Stimulated activated CD4-positive, alpha-beta T cell treated with anti-CD3 and anti-CD28 coated beads, Interleukin-12 subunit alpha, Interleukin-12 subunit beta, amount 100 ng/mL, for 48 hours (primary cell): ENCODE results near the gene KCNIP2.
A peak's percentile ranks its signal among the peaks of the same experiment; 100 is the strongest.

Experiments used
- DNase-seq, 3 donors: peaks; one replicate each; pipeline ENCODE4 v3.0.0-alpha.2; 2020; ENCODE audit warnings: low read depth in 2 of 3, low spot score in 1 of 3

KCNIP2 gene

DNA sequence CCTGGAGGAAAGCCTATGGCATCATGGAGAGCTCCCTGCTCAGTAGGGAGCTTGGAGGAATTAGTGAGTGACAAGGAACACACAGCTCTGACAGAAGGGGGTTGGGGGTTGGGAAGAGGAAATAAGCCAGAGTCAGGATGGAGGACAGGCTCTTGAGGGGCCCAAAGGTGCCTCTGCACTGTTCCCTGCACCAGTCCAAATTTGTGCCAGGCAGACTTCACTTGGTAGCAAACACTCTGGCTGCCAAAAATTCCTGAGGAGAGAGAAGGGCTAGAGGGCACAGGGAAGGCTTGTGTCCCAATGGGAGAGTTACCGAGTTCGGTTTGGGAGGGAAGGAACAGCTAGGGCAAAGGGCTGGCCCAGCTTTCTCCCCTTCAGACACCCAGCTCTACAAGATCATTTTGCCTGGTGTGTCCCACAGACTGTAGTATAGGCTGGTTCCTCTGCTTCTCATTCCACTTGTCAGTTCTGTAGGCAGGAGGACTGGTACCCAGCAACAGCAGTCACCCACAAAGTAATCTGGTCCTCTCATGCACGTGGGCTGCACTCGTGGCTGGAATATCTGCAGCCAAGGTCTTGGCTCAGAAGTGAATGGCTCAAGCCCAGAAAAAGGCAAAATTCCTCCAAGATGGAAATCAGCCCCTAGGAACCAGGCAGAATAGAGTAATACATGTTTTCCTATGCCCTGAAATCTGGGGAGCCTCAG, 8.0 kb upstream of the KCNIP2 start:
- no peak for DNase-seq

DNA sequence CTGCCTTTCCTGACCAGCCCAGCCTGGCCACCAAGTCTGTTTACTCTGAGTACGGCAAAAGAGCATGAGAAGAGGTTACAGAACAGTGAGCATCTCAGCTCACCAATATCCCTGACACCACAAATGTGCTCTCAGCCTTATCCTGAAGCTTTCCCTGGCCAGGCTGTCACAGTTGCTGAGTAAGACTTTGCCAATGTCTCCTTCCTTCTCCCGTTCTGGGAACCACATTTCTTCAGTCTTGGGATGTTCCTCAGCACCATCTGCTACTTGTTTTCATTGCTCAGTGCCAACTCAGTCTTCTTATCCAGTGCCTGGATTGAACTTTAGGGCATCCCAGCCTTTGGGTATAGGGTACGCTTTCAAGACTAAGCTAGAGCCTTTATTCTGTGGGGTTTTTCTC, 7.1 kb upstream of the KCNIP2 start:
- DNase-seq, result no peak

DNA sequence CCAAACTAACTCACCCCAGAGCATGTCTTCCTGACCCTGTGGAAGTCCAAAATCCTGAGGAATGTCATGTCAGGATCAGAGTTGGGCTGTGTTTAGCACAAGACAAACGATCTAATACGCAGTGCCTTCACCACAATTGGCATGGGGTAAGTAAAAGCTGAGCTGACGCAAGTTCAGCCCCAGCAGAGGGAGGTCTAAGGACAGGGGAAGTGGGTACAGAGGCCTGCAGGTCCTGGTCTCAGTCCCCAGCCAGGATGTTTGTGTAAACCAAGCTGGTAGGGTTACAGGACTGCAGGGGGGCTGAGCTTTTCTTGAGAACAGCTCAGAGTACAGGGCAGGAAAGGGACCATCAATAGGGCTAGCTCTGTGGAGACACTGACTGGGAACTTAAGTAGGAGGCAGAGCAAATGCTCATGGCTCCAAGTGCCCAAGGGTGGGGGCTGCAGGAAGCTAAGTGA, 5.3 kb upstream of the KCNIP2 start:
- no peak for DNase-seq

DNA sequence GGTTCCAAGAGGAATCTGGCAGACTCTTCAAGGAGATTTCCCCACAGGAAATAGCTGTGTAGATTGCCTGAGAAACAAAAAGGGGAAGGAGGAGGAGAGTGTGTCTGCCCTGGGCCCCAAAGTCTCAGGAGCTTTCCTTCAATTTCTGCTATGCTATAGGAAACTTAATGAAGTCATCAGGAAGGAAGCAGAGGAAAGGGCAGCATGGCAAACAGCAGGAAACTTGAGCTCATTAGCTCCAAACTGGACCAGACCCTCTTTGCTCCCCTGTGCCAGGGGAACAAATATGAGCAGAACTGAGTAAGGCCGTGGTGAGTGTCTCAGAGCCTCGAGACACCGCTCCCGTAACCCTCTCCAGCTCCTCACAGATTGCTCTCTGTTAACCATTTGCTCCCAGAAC, 4.8 kb upstream of the KCNIP2 start:
- DNase-seq, result no peak

DNA sequence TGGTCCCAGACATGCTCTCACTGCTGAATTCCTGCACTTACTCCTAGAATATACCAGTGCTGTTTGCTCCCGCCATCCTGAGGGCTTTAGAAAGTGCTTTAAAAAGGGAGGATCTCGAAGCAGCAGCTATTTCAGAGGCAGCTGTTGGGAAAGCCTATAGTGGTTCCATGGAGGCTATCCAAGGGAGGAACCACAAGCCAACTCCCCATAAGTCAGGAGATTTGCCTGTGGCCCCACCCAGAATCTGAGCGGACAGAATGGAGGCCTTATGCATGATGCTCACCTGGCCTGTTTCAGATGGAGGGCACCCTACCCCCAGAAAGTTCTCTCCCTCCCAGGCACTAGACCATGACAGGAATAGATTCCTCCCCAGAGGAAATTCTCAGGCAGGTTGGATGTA, 2.3 kb upstream of the KCNIP2 start:
- no peak for DNase-seq

DNA sequence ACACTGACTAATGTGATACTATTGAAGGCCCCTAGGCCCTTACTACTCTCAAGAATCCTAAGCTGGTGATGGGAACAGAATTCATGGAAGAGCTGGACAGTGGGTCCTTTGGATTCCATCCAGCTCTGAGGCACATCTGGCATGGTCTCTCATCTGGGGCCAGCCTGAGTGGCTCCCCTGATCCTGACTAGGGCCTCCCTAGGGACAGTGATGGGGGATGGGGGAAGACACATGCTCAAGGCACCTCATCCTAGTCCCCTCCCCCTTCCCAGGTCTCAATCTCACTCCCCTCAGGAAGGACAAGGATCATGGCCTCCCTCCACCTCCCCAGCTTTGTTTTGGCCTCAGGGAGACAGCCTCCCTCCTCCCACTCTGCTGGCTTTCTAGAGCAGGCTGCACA, 1.8 kb downstream of the KCNIP2 start:
- no peak for DNase-seq

DNA sequence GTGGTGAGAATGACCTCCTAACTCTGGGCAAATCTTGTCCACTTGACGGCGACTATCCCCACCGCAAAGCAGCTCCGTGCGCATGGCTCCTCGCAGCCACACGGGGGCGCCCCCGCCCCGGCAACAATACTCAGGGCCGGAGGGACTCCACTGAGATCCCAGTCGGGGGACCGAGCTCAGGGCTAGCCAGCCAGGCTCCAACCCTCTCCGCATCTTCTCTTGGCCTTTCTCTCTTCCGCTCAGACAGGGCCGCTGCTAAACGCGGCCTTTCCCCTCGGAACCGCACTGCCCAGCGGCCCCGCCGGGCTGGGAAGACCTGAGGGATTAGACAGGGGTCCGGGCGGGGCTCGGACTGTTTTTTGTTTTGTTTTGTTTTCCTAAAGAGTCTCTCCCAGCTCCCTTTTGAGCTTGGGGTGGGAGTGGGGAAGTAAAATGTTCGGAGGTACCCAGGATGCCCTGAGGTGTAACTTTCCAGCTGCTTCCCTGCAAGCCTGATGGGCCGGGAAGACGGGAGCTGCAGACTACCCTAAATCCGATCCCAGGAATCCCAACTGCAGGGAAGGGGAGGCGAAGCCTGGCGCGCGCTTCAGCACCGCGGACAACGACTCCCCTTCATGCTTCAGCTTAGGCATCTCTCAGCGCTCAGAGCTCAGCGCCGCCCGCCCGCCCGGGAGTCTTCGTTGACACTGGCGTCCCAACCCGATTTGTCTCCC, 2.7 kb downstream of the KCNIP2 start:
- DNase-seq, result peak; percentile 67 to 78 (median 72)

DNA sequence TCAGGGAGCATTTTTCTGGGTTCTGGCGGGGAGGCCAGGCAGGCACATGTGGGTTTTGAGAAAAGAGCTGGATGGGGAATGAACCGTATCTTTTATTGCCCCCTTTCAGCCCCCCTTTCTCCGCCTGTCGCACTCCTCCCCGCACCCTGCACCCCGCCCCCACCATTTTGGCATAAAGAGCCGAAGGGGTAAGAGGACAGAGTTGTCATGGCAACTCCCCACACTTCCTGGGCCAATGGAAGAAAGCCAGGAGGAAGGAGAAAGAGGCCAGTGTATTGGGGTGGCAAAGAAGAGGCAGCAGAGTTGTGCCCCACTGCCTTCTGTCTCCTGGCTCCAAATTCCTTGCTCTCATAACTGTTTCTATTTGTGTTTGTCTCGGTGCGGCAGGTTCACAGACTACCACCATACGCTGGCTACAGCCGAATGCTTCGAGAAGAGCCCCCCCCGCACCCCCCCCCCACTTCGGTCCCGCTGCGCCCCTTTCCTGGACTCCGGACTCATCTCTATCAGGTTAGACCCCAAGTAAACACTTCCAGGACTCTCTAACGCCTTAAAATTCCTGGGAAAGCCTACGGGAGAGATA, 3.4 kb downstream of the KCNIP2 start:
- no peak for DNase-seq

DNA sequence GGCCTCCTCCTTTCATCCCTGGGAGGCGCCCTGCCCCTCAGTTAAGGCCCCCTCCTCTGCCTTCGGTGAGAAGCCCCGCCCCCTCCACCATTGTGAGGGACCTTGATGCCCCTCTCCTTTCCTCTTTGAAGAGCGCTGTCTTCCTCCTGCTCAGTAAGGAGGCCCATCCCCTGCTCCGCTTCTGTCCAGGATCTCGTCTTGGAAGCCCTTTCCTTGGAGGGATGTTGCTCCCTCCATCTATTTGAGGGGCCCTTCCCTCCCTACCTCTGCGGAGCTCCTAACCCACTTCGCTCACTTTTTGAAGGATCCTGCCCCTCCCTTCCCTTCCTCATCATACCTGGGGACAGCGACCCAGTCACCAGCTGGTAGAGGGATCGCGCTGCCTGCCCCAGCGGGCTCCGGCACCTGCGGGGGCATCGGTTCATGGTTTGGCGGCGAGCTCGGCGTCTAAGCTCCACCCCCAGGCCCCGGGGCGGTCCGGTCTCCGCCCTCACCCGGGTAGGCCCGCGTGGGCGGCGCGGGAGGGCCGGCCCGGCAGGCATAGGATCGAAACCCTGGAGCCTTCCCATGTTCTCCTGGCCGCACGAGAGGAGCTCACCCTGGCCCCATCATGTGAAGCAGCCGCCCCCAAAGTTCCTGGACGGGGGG, 4.1 kb downstream of the KCNIP2 start:
- peak in 2 of 3 donors; percentile 25 to 57 for DNase-seq

DNA sequence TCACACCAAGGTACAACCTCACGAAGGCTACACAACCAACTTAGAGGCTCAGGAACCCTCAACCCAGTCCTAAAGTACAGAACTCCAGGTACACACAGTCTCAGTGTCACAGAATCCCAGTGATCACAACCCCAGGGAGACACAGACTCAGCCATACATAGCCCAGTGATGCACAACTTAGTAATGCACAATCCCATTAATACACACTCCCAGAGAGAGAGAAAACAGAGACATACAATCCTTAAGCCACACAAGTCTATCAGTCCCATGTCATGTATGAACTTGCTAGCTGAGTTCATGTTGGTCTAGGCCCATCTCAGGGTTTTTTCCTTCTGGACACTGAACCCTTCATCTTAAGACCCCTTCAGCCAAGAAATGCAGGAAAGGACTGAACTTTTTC, 4.6 kb downstream of the KCNIP2 start:
- no peak for DNase-seq

DNA sequence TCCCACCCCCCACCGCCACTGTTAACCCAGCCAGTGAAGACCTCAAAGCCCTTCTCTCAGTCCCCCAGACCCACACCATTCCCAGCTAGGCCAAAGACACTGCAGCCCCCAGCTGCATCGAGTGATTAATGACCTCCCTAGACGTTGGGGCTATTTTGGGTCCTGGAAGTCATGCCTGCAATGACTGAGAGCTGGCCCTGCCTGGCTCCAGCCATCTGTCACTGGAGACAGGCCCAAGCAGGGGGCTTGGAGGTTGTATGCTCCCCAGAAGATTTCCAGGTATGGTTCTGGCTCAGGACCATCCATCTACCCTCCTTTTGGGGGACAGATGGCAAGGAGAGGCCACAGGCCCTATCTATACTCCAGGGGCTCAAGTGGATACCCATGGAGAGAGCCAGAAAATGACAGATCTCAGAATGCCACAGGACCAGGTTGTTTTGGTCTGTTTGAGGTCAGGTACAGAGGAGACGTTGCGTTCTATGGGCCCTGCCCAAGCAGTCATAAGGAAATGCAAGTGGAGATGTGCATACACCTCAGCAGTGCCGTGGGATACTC, 5.1 kb downstream of the KCNIP2 start:
- DNase-seq, result no peak

DNA sequence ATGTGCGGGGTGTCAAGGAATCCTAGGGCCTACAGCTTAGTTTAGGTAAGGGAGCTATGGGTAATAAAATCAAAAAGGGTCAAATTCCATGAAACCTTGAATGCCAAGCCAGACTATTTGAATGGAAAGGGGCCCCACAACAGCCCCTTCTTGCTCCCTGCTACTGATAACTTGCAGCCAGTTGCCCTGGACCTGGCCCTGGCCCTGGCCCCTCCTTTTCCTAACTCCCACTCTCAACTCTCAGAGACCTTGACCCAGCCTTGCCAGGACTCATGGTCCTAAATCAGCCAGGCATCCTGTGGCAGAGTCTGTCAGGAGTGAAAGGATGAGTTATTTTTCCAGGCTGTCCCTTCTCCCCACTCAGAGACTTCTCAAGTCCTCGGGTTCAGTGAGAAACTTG, 5.9 kb downstream of the KCNIP2 start:
- no peak for DNase-seq

DNA sequence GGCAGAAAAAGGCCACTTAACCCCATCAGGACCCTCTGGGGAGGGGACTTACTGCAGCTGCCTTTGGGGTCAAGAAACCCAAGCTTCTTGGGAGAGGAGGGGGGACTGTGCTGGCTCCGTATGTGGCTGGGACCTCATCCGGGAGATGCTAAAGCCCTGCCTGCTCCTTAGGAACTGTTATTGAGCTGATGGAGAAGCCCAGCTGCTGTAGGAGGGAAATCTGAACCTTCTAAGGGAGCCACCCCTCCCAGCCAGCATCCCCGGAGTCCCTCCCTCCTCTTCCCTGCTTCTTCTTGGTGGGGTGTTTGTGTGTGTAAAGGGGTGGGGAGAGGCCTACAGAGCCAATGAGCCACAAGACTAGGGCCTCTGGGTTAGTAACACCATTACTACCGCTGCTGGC, 8.2 kb downstream of the KCNIP2 start:
- DNase-seq, result no peak

DNA sequence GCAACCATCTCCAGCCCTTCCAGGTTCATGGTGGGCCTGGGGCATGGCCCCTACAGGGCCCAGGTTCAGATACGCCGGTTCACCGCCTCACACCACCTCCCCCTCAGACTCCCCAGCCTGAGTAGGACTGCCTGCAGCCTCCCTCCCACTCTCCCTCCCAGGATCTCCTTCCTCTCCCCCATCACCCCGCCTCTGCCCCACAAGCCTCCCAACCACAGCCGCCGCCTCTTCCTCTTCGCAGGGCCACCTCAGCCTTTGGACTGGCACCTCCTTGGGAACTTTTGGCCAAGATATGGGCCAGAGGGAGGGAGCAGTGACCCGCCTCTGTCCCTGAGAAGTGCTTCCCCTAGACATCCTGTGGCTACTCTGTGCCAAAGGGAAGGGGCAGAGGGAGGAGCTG, 9.3 kb downstream of the KCNIP2 start:
- no peak for DNase-seq

DNA sequence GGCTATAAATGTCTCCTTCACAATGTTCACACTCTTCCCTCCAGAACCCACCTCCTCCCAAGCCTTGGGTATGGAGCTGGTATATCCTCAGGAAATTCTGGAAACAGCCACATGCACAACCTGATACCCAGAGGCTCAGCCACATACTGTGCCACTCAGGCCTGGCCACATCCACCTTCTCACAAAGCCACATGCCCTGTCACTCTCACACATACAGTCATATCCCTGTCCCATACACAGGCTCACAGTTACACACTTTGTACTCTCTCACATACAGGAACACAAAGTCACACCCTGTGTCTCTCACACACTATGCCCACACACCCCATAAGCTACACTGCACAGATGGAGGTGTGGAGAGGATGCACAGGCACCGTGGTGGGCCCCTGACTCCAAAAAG, 10.1 kb downstream of the KCNIP2 start:
- no peak for DNase-seq

DNA sequence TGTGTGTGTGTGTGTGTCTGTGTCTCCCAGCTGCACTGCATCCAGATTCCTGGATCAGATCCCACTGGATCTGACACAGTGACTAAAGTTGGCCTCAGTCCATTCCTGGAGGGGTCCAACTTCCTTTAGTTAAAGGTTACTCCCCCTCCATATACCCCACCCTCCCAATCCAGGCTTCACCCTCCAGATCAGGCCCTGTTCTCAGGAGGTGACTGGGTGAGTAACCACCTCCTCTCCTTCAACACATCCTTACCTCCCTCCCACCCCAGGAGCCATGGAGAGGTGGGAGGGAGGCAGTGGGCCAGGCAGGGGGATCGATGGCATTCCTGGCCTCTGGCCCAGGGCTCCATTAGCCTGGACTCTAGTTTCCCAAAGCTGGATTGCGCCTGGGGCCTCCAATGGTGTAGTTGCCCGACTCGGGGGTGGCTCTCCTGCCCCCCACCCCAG, 11.3 kb downstream of the KCNIP2 start:
- DNase-seq, result no peak

DNA sequence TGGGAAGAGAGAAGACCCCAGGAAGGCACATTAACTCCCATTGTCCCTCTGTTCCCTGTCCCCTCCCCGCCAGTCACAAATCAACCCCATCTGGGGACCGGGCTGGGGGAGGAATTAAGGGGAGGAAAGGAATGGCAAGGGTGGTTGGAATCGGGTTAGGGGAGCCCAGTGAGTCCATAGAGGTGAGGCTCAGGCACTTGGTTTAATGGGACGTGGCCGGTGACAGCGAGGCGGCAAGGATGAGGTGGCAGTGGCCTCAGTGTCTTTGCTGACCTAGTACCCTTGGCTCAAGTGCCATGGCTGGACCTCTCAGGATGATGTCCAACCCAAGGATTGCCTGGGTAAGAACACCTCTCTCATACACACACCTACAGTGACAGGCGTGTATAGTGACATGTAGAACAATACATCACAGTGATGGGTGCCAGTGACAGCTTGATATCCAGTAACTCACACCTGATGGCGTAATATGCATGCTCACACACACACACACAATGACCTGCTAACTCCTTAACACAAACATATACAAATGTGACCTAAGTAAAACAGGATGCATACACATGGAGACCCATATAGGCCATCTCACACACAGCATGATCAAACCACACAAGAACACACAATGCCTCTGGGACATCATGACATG, 12.3 kb downstream of the KCNIP2 start:
- no peak for DNase-seq

DNA sequence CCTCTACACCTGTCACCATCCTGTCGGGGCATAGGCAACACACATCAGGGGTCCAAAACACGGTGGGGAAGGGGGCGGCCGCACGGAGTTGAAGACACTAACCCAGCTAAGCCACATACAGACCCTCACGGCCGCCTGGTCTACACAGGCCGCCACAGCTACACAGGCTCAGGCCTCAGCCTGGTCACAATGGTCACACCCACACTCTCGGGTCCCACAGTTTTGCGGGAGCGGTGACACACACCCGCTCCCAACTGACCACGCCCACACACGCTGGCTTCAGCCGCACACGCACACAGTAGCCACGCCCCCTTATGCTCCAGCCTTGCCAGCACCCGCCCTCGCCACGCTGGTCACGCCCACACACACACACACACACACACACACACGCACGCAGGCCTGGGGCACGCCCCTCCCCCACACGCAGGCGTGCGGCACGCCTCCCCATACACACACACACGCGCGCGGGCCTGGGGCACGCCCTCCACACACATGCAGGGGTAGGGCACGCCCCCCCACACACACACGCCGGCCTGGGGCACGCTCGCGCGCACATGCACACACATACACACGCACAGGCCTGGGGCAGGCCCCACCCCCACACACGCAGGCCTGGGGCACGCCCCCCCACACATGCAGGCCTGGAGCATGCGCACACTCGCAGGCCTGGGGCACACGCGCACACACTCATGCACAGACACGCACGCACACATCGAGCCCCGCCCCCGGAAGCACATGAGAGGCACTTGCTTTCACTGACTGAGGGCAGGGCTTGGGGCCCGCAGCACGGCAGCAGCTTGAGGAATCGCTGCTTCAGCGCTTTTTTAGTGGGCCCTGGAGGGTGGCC, 13.1 kb downstream of the KCNIP2 start:
- DNase-seq, result peak; percentile 78 to 88 (median 82)

DNA sequence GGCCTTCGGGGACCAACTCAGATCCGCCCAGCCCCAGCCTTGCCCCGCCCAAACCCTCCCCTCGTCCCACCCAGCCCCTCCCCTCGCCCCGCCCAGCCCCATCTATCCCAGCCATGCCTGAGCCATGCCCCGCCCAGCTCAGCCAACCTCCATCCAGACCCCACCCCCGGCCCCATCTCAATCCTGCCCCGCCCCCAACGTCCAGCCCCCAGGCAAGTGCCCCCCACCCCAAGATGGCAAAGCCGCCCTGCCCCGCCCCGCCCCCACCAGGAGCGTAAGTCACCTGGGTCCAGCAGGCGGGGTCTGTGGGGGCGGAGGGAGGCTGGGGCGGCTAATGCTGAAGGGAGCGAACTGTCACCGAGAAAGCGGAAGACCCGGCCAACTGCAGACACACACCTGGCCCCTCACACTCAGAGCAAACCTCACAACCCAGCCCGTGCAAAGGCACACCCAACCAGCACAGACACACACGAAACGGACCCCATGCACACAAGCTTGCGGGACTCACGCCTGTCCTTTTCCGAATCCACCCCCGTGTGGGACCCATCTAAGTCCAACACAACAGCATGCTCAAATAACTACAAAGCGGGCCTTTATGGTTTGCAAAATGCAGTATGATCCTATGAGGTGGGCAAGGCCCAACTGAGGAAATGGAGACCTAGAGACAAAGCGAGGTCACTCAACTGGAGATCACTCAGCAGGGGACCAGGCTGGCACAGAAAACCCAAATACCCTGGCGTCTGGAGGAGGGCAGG, 13.9 kb downstream of the KCNIP2 start:
- peak in 2 of 3 donors; percentile 36 to 54 for DNase-seq
